Endothelial cell of umbilical vein (primary cell): Measurements from ENCODE around the gene DNM2.

Experiments used
- EZH2 ChIP-seq: IDR thresholded peaks from 2 replicates; pipeline ENCODE4 v1.6.1; 2012; ENCODE audit warnings: borderline replicate concordance, low read depth, mild to moderate bottlenecking, moderate library complexity, low read length, inconsistent platforms; ENCODE audit not compliant: severe bottlenecking
- JUN ChIP-seq: IDR thresholded peaks from 2 replicates; pipeline ENCODE4 v1.6.1; 2011; ENCODE audit warnings: borderline replicate concordance, low read depth; ENCODE audit not compliant: insufficient read length, insufficient read depth
- POLR2A ChIP-seq: IDR thresholded peaks from 2 replicates; pipeline ENCODE4 v1.6.1; 2012; ENCODE audit warnings: low read depth, mild to moderate bottlenecking, control low read depth, low read length
- POLR2AphosphoS5 ChIP-seq: IDR thresholded peaks from 2 replicates; pipeline ENCODE4 v1.6.1; 2012; ENCODE audit warnings: low read depth, mild to moderate bottlenecking, control low read depth, low read length, moderate library complexity; ENCODE audit not compliant: insufficient read depth
- TF ChIP-seq, protein P1 (sequence below), 2 donors: IDR thresholded peaks; 1 replicate in 1 of 2; 2 replicates in 1 of 2; pipeline ENCODE4 v1.5.1; 2011; ENCODE audit warnings: low read length in 2 of 2, mild to moderate bottlenecking in 2 of 2, moderate library complexity in 2 of 2, control low read depth in 1 of 2, inconsistent platforms in 1 of 2, low read depth in 1 of 2; ENCODE audit not compliant: insufficient read depth in 1 of 2; ENCODE audit errors: extremely low read depth in 1 of 2

GRCh38 chr19:10763828-10764339 lies 46.0 kb downstream of the DNM2 start:
- TF ChIP-seq POLR2AphosphoS5, result no peak
- TF ChIP-seq, protein P1, sequence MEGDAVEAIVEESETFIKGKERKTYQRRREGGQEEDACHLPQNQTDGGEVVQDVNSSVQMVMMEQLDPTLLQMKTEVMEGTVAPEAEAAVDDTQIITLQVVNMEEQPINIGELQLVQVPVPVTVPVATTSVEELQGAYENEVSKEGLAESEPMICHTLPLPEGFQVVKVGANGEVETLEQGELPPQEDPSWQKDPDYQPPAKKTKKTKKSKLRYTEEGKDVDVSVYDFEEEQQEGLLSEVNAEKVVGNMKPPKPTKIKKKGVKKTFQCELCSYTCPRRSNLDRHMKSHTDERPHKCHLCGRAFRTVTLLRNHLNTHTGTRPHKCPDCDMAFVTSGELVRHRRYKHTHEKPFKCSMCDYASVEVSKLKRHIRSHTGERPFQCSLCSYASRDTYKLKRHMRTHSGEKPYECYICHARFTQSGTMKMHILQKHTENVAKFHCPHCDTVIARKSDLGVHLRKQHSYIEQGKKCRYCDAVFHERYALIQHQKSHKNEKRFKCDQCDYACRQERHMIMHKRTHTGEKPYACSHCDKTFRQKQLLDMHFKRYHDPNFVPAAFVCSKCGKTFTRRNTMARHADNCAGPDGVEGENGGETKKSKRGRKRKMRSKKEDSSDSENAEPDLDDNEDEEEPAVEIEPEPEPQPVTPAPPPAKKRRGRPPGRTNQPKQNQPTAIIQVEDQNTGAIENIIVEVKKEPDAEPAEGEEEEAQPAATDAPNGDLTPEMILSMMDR (IDR thresholded peaks at IDR 0.05; ENCODE audit: extremely low read depth in 1 of 2, insufficient read depth in 1 of 2, low read depth in 1 of 2, low read length in 2 of 2), result no peak
- TF ChIP-seq JUN, result no peak
- no peak for TF ChIP-seq POLR2A
- TF ChIP-seq EZH2, result no peak
